Chondrocyte (in vitro differentiated cells): ENCODE measurements around the gene PCSK7. TPM values are rescaled to one million over a fixed set of nuclear protein-coding genes. Genes with fewer than 3 reads are reported as not detected.

Experiments
- DNase-seq: peaks from one replicate; pipeline ENCODE4 v3.0.0; 2021; ENCODE audit warnings: mixed read lengths, low spot score
- H3K27ac Mint-ChIP-seq: one replicate; pipeline ENCODE4 v1.8.0; 2021; ENCODE audit warnings: mild to moderate bottlenecking, moderate library complexity, mixed read lengths; ENCODE audit not compliant: unreplicated experiment
- H3K27me3 Mint-ChIP-seq: 2 replicates; pipeline ENCODE4 v1.8.0; 2021; ENCODE audit warnings: low read depth, mixed read lengths
- H3K36me3 Mint-ChIP-seq: 2 replicates; pipeline ENCODE4 v1.8.0; 2021; ENCODE audit warnings: low read depth, mixed read lengths
- H3K4me1 Mint-ChIP-seq: 2 replicates; pipeline ENCODE4 v1.8.0; 2021; ENCODE audit warnings: low read depth, mild to moderate bottlenecking, mixed read lengths
- H3K4me3 Mint-ChIP-seq: one replicate; pipeline ENCODE4 v1.8.0; 2021; ENCODE audit warnings: mild to moderate bottlenecking, moderate library complexity, mixed read lengths; ENCODE audit not compliant: unreplicated experiment
- H3K9me3 Mint-ChIP-seq: 2 replicates; pipeline ENCODE4 v1.8.0; 2021; ENCODE audit warnings: low read depth, mixed read lengths
- CTCF ChIP-seq: fragments of 200-600 bp; sonication (generic); IDR thresholded peaks from 2 replicates; pipeline ENCODE4 v1.5.0; 2021; ENCODE audit warnings: antibody characterized with exemption, mild to moderate bottlenecking, moderate library complexity
- total RNA-seq: library from RNA; stranded (reverse); gene quantifications from 3 replicates; pipeline ENCODE4 v1.2.1, GENCODE V29; 2021

The PCSK7 gene
- total RNA-seq, 1 donor from 2014 or later: 43.0 TPM

GRCh38 chr11:117219001-117219400, 12.9 kb downstream of the PCSK7 start:
- Mint-ChIP-seq H3K4me3 (no peak overlapping the region), H3K27ac (peak overlapping the region; percentile 36), H3K4me1 (peaks cover 62% of the 10 kb centered on the region), H3K36me3 (peaks cover 20% of the 10 kb centered on the region), H3K27me3 (no peaks in the 10 kb centered on the region), H3K9me3 (no peaks in the 10 kb centered on the region)
- DNase-seq: peak; percentile 60
- TF ChIP-seq CTCF: no peak

GRCh38 chr11:117218133-117218915, 13.5 kb downstream of the PCSK7 start:
- no peaks in the 10 kb centered on the region for H3K27me3 Mint-ChIP-seq
- no peak for DNase-seq
- H3K9me3 Mint-ChIP-seq: no peaks in the 10 kb centered on the region
- H3K4me1 Mint-ChIP-seq: peaks cover 62% of the 10 kb centered on the region
- peaks cover 24% of the 10 kb centered on the region for H3K36me3 Mint-ChIP-seq
- no peak for TF ChIP-seq CTCF
- H3K4me3 Mint-ChIP-seq: peak overlapping the region; percentile 41
- H3K27ac Mint-ChIP-seq: peak overlapping the region; percentile 95

GRCh38 chr11:117217141-117218084, 14.5 kb downstream of the PCSK7 start:
- no peak for TF ChIP-seq CTCF
- peak overlapping the region; percentile 41 for H3K4me3 Mint-ChIP-seq
- no peaks in the 10 kb centered on the region for H3K9me3 Mint-ChIP-seq
- H3K4me1 Mint-ChIP-seq: peaks cover 55% of the 10 kb centered on the region
- H3K27me3 Mint-ChIP-seq: no peaks in the 10 kb centered on the region
- DNase-seq: peak; percentile 38
- peak overlapping the region; percentile 95 for H3K27ac Mint-ChIP-seq
- H3K36me3 Mint-ChIP-seq: peaks cover 28% of the 10 kb centered on the region

- H3K27ac Mint-ChIP-seq: peak overlapping the region; percentile 34
- no peak overlapping the region for H3K4me3 Mint-ChIP-seq
- no peaks in the 10 kb centered on the region for H3K27me3 Mint-ChIP-seq
- DNase-seq: no peak
- no peak for TF ChIP-seq CTCF
- peaks cover 29% of the 10 kb centered on the region for H3K36me3 Mint-ChIP-seq
- H3K4me1 Mint-ChIP-seq: peaks cover 32% of the 10 kb centered on the region
- no peaks in the 10 kb centered on the region for H3K9me3 Mint-ChIP-seq
Observed at GRCh38 chr11:117214404-117215110, 17.3 kb downstream of the PCSK7 start.
